Measurements from ENCODE around the gene PRICKLE1.
A peak's percentile ranks its signal among the peaks of the same experiment; 100 is the strongest.

PRICKLE1 gene

GRCh38 chr12:42445891-42446290, 143.7 kb downstream of the PRICKLE1 start:
- Mint-ChIP-seq H3K4me3 (no peak overlapping the region), H3K27ac (no peak overlapping the region), H3K36me3 (ENCODE audit: low read depth) (peaks cover 88% of the 10 kb centered on the region), H3K9me3 (no peaks in the 10 kb centered on the region), H3K4me1 (ENCODE audit: low read depth) (peaks cover 11% of the 10 kb centered on the region), H3K27me3 (no peaks in the 10 kb centered on the region)

GRCh38 chr12:42444192-42444943, 145.2 kb downstream of the PRICKLE1 start:
- peaks cover 93% of the 10 kb centered on the region for H3K36me3 Mint-ChIP-seq (ENCODE audit: low read depth)

GRCh38 chr12:42442888-42443287, 146.7 kb downstream of the PRICKLE1 start:
- H3K36me3 Mint-ChIP-seq (ENCODE audit: low read depth), result peaks cover 86% of the 10 kb centered on the region
- H3K9me3 Mint-ChIP-seq, result no peaks in the 10 kb centered on the region
- peaks cover 1% of the 10 kb centered on the region for H3K4me1 Mint-ChIP-seq (ENCODE audit: low read depth)
- H3K4me3 Mint-ChIP-seq, result no peak overlapping the region
- H3K27me3 Mint-ChIP-seq, result no peaks in the 10 kb centered on the region
- no peak overlapping the region for H3K27ac Mint-ChIP-seq

More at GRCh38 chr12:42444192-42444943, 145.2 kb downstream of the PRICKLE1 start:
- no peaks in the 10 kb centered on the region for H3K27me3 Mint-ChIP-seq
- no peak overlapping the region for H3K27ac Mint-ChIP-seq
- no peak overlapping the region for H3K4me3 Mint-ChIP-seq
- no peaks in the 10 kb centered on the region for H3K9me3 Mint-ChIP-seq
- H3K4me1 Mint-ChIP-seq (ENCODE audit: low read depth), result peaks cover 11% of the 10 kb centered on the region

GRCh38 chr12:42442311-42442759, 147.2 kb downstream of the PRICKLE1 start:
- H3K4me3 Mint-ChIP-seq, result no peak overlapping the region
- no peaks in the 10 kb centered on the region for H3K9me3 Mint-ChIP-seq
- H3K27me3 Mint-ChIP-seq, result no peaks in the 10 kb centered on the region
- H3K27ac Mint-ChIP-seq, result no peak overlapping the region
- H3K4me1 Mint-ChIP-seq (ENCODE audit: low read depth), result no peaks in the 10 kb centered on the region
- H3K36me3 Mint-ChIP-seq (ENCODE audit: low read depth), result peaks cover 85% of the 10 kb centered on the region

GRCh38 chr12:42440608-42441007, 148.9 kb downstream of the PRICKLE1 start:
- Mint-ChIP-seq H3K27me3 (no peaks in the 10 kb centered on the region), H3K9me3 (no peaks in the 10 kb centered on the region), H3K36me3 (ENCODE audit: low read depth) (peaks cover 83% of the 10 kb centered on the region), H3K27ac (no peak overlapping the region), H3K4me3 (no peak overlapping the region), H3K4me1 (ENCODE audit: low read depth) (no peaks in the 10 kb centered on the region)

GRCh38 chr12:42432517-42433140, 156.9 kb downstream of the PRICKLE1 start:
- Mint-ChIP-seq H3K9me3 (no peaks in the 10 kb centered on the region), H3K36me3 (ENCODE audit: low read depth) (peaks cover 67% of the 10 kb centered on the region), H3K27ac (no peak overlapping the region), H3K4me1 (ENCODE audit: low read depth) (no peaks in the 10 kb centered on the region), H3K4me3 (no peak overlapping the region), H3K27me3 (no peaks in the 10 kb centered on the region)

GRCh38 chr12:42428850-42429249, 160.7 kb downstream of the PRICKLE1 start:
- Mint-ChIP-seq H3K27me3 (no peaks in the 10 kb centered on the region), H3K4me3 (no peak overlapping the region), H3K4me1 (ENCODE audit: low read depth) (peaks cover 9% of the 10 kb centered on the region), H3K27ac (no peak overlapping the region), H3K9me3 (no peaks in the 10 kb centered on the region), H3K36me3 (ENCODE audit: low read depth) (peaks cover 69% of the 10 kb centered on the region)

GRCh38 chr12:42426746-42427145, 162.8 kb downstream of the PRICKLE1 start:
- H3K4me3 Mint-ChIP-seq, result no peak overlapping the region
- H3K9me3 Mint-ChIP-seq, result no peaks in the 10 kb centered on the region
- peaks cover 58% of the 10 kb centered on the region for H3K36me3 Mint-ChIP-seq (ENCODE audit: low read depth)
- no peaks in the 10 kb centered on the region for H3K27me3 Mint-ChIP-seq
- peaks cover 22% of the 10 kb centered on the region for H3K4me1 Mint-ChIP-seq (ENCODE audit: low read depth)
- H3K27ac Mint-ChIP-seq, result no peak overlapping the region

GRCh38 chr12:42422785-42423184, 166.8 kb downstream of the PRICKLE1 start:
- no peaks in the 10 kb centered on the region for H3K27me3 Mint-ChIP-seq
- H3K27ac Mint-ChIP-seq, result no peak overlapping the region
- peaks cover 39% of the 10 kb centered on the region for H3K4me1 Mint-ChIP-seq (ENCODE audit: low read depth)
- no peaks in the 10 kb centered on the region for H3K9me3 Mint-ChIP-seq
- peaks cover 48% of the 10 kb centered on the region for H3K36me3 Mint-ChIP-seq (ENCODE audit: low read depth)
- no peak overlapping the region for H3K4me3 Mint-ChIP-seq

GRCh38 chr12:42421844-42422779, 167.4 kb downstream of the PRICKLE1 start:
- peaks cover 45% of the 10 kb centered on the region for H3K36me3 Mint-ChIP-seq (ENCODE audit: low read depth)
- H3K4me1 Mint-ChIP-seq (ENCODE audit: low read depth), result peaks cover 39% of the 10 kb centered on the region
- H3K9me3 Mint-ChIP-seq, result no peaks in the 10 kb centered on the region
- no peaks in the 10 kb centered on the region for H3K27me3 Mint-ChIP-seq
- H3K4me3 Mint-ChIP-seq, result no peak overlapping the region
- peak overlapping the region; percentile 26 for H3K27ac Mint-ChIP-seq

GRCh38 chr12:42420395-42420794, 169.2 kb downstream of the PRICKLE1 start:
- no peak overlapping the region for H3K27ac Mint-ChIP-seq

GRCh38 chr12:42410340-42410739, 179.2 kb downstream of the PRICKLE1 start:
- Mint-ChIP-seq H3K27me3 (no peaks in the 10 kb centered on the region), H3K4me1 (ENCODE audit: low read depth) (no peaks in the 10 kb centered on the region), H3K27ac (no peak overlapping the region), H3K36me3 (ENCODE audit: low read depth) (peaks cover 41% of the 10 kb centered on the region), H3K4me3 (no peak overlapping the region), H3K9me3 (no peaks in the 10 kb centered on the region)

More at GRCh38 chr12:42420395-42420794, 169.2 kb downstream of the PRICKLE1 start:
- Mint-ChIP-seq H3K9me3 (no peaks in the 10 kb centered on the region), H3K4me1 (ENCODE audit: low read depth) (peaks cover 30% of the 10 kb centered on the region), H3K27me3 (no peaks in the 10 kb centered on the region), H3K36me3 (ENCODE audit: low read depth) (peaks cover 48% of the 10 kb centered on the region), H3K4me3 (no peak overlapping the region)

- Mint-ChIP-seq H3K27ac (no peak overlapping the region), H3K27me3 (no peaks in the 10 kb centered on the region), H3K4me3 (no peak overlapping the region), H3K4me1 (ENCODE audit: low read depth) (peaks cover 4% of the 10 kb centered on the region), H3K9me3 (no peaks in the 10 kb centered on the region), H3K36me3 (ENCODE audit: low read depth) (peaks cover 45% of the 10 kb centered on the region)
These were observed 180.1 kb downstream of the PRICKLE1 start for GRCh38 chr12:42409471-42409870.

GRCh38 chr12:42407306-42407705, 182.2 kb downstream of the PRICKLE1 start:
- H3K4me3 Mint-ChIP-seq, result no peak overlapping the region
- no peak overlapping the region for H3K27ac Mint-ChIP-seq
- H3K4me1 Mint-ChIP-seq (ENCODE audit: low read depth), result peaks cover 4% of the 10 kb centered on the region
- H3K27me3 Mint-ChIP-seq, result no peaks in the 10 kb centered on the region
- peaks cover 35% of the 10 kb centered on the region for H3K36me3 Mint-ChIP-seq (ENCODE audit: low read depth)
- H3K9me3 Mint-ChIP-seq, result no peaks in the 10 kb centered on the region

All from stimulated activated naive CD8-positive, alpha-beta T cell treated with anti-CD3 and anti-CD28 coated beads, Interleukin-15, Interleukin-2, amounts not matched to agents 100 ng/mL and 50 ng/mL, for 24 hours (primary cell).